IMR-90 (cell line): ENCODE measurements around the gene ANTXRL. TPM values are rescaled to one million over a fixed set of nuclear protein-coding genes. Genes with fewer than 3 reads are reported as not detected.

Source experiments
- ATAC-seq: fragments of 200-7000 bp; cut with Tn5 transposase; 2 replicates; pipeline ENCODE4 v1.9.1; 2020; ENCODE audit warnings: low read depth, mild to moderate bottlenecking, moderate library complexity
- BruUV-seq: library from RNA; stranded (reverse); fragments of 400-500 nt; replicated peaks from 2 replicates; lab custom pipeline; 2021; lab: Mats Ljungman, UMichigan
- CTCF ChIA-PET: fragments of 300-600 bp; formaldehyde crosslinking; extraction: SDS; loops from one replicate; lab custom pipeline; 2021; ENCODE audit warnings: antibody characterized with exemption; lab: Yijun Ruan, JAX
- POLR2A ChIA-PET: fragments of 300-600 bp; sonication (Branson Sonifier 250); formaldehyde crosslinking; loops from one replicate; lab custom pipeline; 2022; ENCODE audit warnings: antibody characterized with exemption; ENCODE audit not compliant: unreplicated experiment; lab: Charles Lee
- DNase-seq: peaks from one replicate; pipeline ENCODE4 v3.0.0; 2013
- H2AFZ ChIP-seq: replicated peaks from 2 replicates; pipeline ENCODE3; 2013; ENCODE audit warnings: low read length, mild to moderate bottlenecking; ENCODE audit not compliant: poor library complexity
- H2AK5ac ChIP-seq: 2 replicates; pipeline ENCODE4 v1.6.1; 2013; ENCODE audit warnings: low read depth, low read length, inconsistent platforms
- H2AK9ac ChIP-seq: replicated peaks from 2 replicates; pipeline ENCODE3; 2013; ENCODE audit warnings: mild to moderate bottlenecking, low read depth, low read length, moderate library complexity; ENCODE audit not compliant: poor library complexity
- H2BK120ac ChIP-seq: 2 replicates; pipeline ENCODE4 v1.6.1; 2013; ENCODE audit warnings: low read depth, low read length, inconsistent platforms
- H2BK15ac ChIP-seq: 3 replicates; pipeline ENCODE4 v1.6.1; 2013; ENCODE audit warnings: low read depth, low read length, inconsistent platforms
- H2BK20ac ChIP-seq: 2 replicates; pipeline ENCODE4 v1.6.1; 2013; ENCODE audit warnings: low read depth, mild to moderate bottlenecking, inconsistent platforms, low read length, moderate library complexity
- H2BK5ac ChIP-seq: 2 replicates; pipeline ENCODE4 v1.6.1; 2013; ENCODE audit warnings: mild to moderate bottlenecking, low read depth, low read length, inconsistent platforms; ENCODE audit not compliant: poor library complexity, severe bottlenecking
- H3K14ac ChIP-seq: replicated peaks from 2 replicates; pipeline ENCODE4 v1.6.1; 2013; ENCODE audit warnings: low read depth, low read length, inconsistent platforms
- H3K18ac ChIP-seq: 2 replicates; pipeline ENCODE4 v1.6.1; 2013; ENCODE audit warnings: low read depth, low read length, control low read depth
- H3K23ac ChIP-seq: 2 replicates; pipeline ENCODE4 v1.6.1; 2013; ENCODE audit warnings: low read depth, low read length, inconsistent platforms
- H3K27ac ChIP-seq: 2 replicates; pipeline ENCODE4 v1.5.1; 2013; ENCODE audit warnings: mild to moderate bottlenecking, control low read depth, low read length; ENCODE audit not compliant: insufficient read depth
- H3K27me3 ChIP-seq: 2 replicates; pipeline ENCODE4 v1.6.1; 2013; ENCODE audit warnings: low read length; ENCODE audit not compliant: control insufficient read depth, insufficient read depth
- H3K36me3 ChIP-seq: 2 replicates; pipeline ENCODE4 v1.6.1; 2013; ENCODE audit warnings: low read length, mixed read lengths; ENCODE audit not compliant: control insufficient read depth, insufficient read depth
- H3K4ac ChIP-seq: 2 replicates; pipeline ENCODE4 v1.6.1; 2013; ENCODE audit warnings: low read depth, low read length, inconsistent platforms
- H3K4me1 ChIP-seq: 2 replicates; pipeline ENCODE4 v1.6.1; 2013; ENCODE audit warnings: low read length, mixed read lengths; ENCODE audit not compliant: control insufficient read depth, insufficient read depth
- H3K4me2 ChIP-seq: 2 replicates; pipeline ENCODE4 v1.6.1; 2013; ENCODE audit warnings: low read depth, mild to moderate bottlenecking, control low read depth, low read length, moderate library complexity
- H3K4me3 ChIP-seq: 2 replicates; pipeline ENCODE4 v1.5.1; 2013; ENCODE audit warnings: low read depth, mild to moderate bottlenecking, control low read depth, low read length, moderate library complexity; ENCODE audit not compliant: insufficient read depth
- H3K56ac ChIP-seq: 2 replicates; pipeline ENCODE4 v1.6.1; 2013; ENCODE audit warnings: low read length, inconsistent platforms; ENCODE audit not compliant: insufficient read depth; ENCODE audit errors: extremely low read depth
- H3K79me1 ChIP-seq, 2 experiments: 2 replicates each; pipeline ENCODE4 v1.6.1; 2013; ENCODE audit warnings: low read length in 2 of 2, inconsistent platforms in 1 of 2, low read depth in 1 of 2
- H3K9ac ChIP-seq: 2 replicates; pipeline ENCODE4 v1.6.1; 2013; ENCODE audit warnings: low read depth, low read length, control low read depth
- H3K9me1 ChIP-seq: 2 replicates; pipeline ENCODE4 v1.6.1; 2013; ENCODE audit warnings: low read length, inconsistent platforms; ENCODE audit not compliant: insufficient read depth
- H3K9me3 ChIP-seq: 2 replicates; pipeline ENCODE4 v1.6.1; 2013; ENCODE audit warnings: low read length; ENCODE audit not compliant: control insufficient read depth, insufficient read depth
- H4K20me1 ChIP-seq: 2 replicates; pipeline ENCODE4 v1.6.1; 2013; ENCODE audit warnings: low read length, inconsistent platforms; ENCODE audit not compliant: insufficient read depth
- H4K5ac ChIP-seq: 2 replicates; pipeline ENCODE4 v1.6.1; 2013; ENCODE audit warnings: mild to moderate bottlenecking, low read depth, low read length, control low read depth
- H4K8ac ChIP-seq, 2 experiments: 2 replicates each; pipeline ENCODE4 v1.6.1; 2013; ENCODE audit warnings: low read depth in 2 of 2, low read length in 2 of 2, control low read depth in 1 of 2, inconsistent platforms in 1 of 2
- H4K91ac ChIP-seq: 2 replicates; pipeline ENCODE4 v1.6.1; 2013; ENCODE audit warnings: low read depth, low read length, inconsistent platforms; ENCODE audit not compliant: insufficient read depth
- CTCF ChIP-seq: conservative IDR thresholded peaks from 2 replicates; pipeline ENCODE4 v1.5.1; 2012; ENCODE audit warnings: mild to moderate bottlenecking, low read depth, low read length, improper control_type of control experiment
- MXI1 ChIP-seq: IDR thresholded peaks from 2 replicates; pipeline ENCODE4 v1.6.1; 2012; ENCODE audit warnings: low read depth, mild to moderate bottlenecking, low read length, moderate library complexity, borderline replicate concordance
- RAD21 ChIP-seq: IDR thresholded peaks from 2 replicates; pipeline ENCODE4 v1.6.1; 2012; ENCODE audit warnings: low read length, improper control_type of control experiment
- SMC3 ChIP-seq: fragments of 150-350 bp; IDR thresholded peaks from 2 replicates; pipeline ENCODE4 v1.6.1; 2016; ENCODE audit warnings: low read depth, mild to moderate bottlenecking, antibody characterized with exemption, low read length, moderate library complexity
- WGBS, 2 experiments: methylation state at CpG; one replicate each; pipeline versions ENCODE4 v1.1.5 to v1.1.7; 2013; ENCODE audit warnings: missing lambda C conversion rate in 2 of 2; ENCODE audit not compliant: insufficient read length in 1 of 2; ENCODE audit errors: extremely low coverage in 2 of 2; 5-methylcytosine and 5-hydroxymethylcytosine counted together
- dilution Hi-C: fragments of 300-500 bp; cut with HindIII; formaldehyde crosslinking; loops from one replicate; pipeline ENCODE4 v1.14.3; 2018; ENCODE audit warnings: low sequenced_read_pairs; ENCODE audit not compliant: unreplicated experiment
- in situ Hi-C: fragments of 300-500 bp; cut with MboI; formaldehyde crosslinking; loops from 3 replicates; pipeline ENCODE4 v1.14.3; 2019; ENCODE audit warnings: low sequenced_read_pairs, inconsistent platforms, mixed read lengths
- intact Hi-C: fragments of 100-400 bp; cut with micrococcal nuclease; formaldehyde crosslinking; loops from 2 replicates; pipeline ENCODE4 v1.10.0; 2022
- polyA plus RNA-seq, 3 experiments: library from polyadenylated mRNA; depleted of rRNA; stranded (reverse); fragments of >200 nt; gene quantifications; 2 replicates each; pipeline ENCODE4 v1.2.3, GENCODE V29; 2012; ENCODE audit warnings: low replicate concordance in 1 of 3
- total RNA-seq: library from RNA; depleted of rRNA; stranded (reverse); fragments of >200 nt; gene quantifications from 2 replicates; pipeline ENCODE4 v1.2.3, GENCODE V29; 2012

Gene ANTXRL
- total and polyA plus RNA-seq, 2 of the 4 experiments (the other 2 are of a cell fraction) = not detected

GRCh38 chr10:46325021-46325420 is 38.2 kb downstream of the ANTXRL start:
- Histone ChIP-seq H2BK120ac (no peak overlapping the region), H2BK5ac (no peak overlapping the region), H3K9me3 (no peaks in the 10 kb centered on the region), H4K5ac (peak overlapping the region; percentile 11; the same call in 1 of the 2 replicates), H3K27me3 (peaks cover 3% of the 10 kb centered on the region; the same call in 1 of the 2 replicates), H3K36me3 (no peaks in the 10 kb centered on the region), H3K4me3 (no peak overlapping the region), H3K4me1 (peaks cover 5% of the 10 kb centered on the region; the same call in 1 of the 2 replicates), H2AK5ac (no peak overlapping the region), H4K20me1 (no peaks in the 10 kb centered on the region), H3K4ac (no peak overlapping the region), H3K79me1 (no peaks in the 10 kb centered on the region), H3K23ac (no peak overlapping the region), H2BK15ac (no peak overlapping the region), H2BK20ac (no peak overlapping the region; the same call in 1 of the 2 replicates), H4K91ac (no peak overlapping the region; the same call in 1 of the 2 replicates), H3K9me1 (peaks cover 5% of the 10 kb centered on the region; the same call in 1 of the 2 replicates), H3K56ac (no peak overlapping the region), H2AK9ac (no peak overlapping the region), H3K27ac (no peak overlapping the region), H4K8ac (no peak overlapping the region), H3K14ac (no peak overlapping the region), H3K9ac (no peak overlapping the region), H3K18ac (peak overlapping the region; percentile 62; the same call in 1 of the 2 replicates), H3K4me2 (no peak overlapping the region), H2AFZ (no peak overlapping the region)
- in situ Hi-C loops = no loop called here
- intact Hi-C loops = loop anchor here (2.0 kb wide), 1 partner anchor 96 kb away; no protein-coding TSS in a partner anchor
- ATAC-seq = peak; percentile 79
- no CpG with 5 or more reads among the region's 1 CpG for WGBS, 2 experiments
- dilution Hi-C loops = no loop called here
- CTCF ChIA-PET = interaction anchor here (1.5 kb wide), 1 partner anchor 96 kb away, joined by 3 read pairs; no protein-coding TSS in a partner anchor
- BruUV-seq = no TSS peak
- POLR2A ChIA-PET = no interaction called here
- DNase-seq = peak; percentile 14
- TF ChIP-seq SMC3 = peak; percentile 35; the same call in 1 of the 2 replicates
- TF ChIP-seq CTCF = peak; percentile 45
- no peak for TF ChIP-seq MXI1
- peak; percentile 43 for TF ChIP-seq RAD21
